ENCODE results near the gene CTSO.

- TF ChIP-seq, protein P1, sequence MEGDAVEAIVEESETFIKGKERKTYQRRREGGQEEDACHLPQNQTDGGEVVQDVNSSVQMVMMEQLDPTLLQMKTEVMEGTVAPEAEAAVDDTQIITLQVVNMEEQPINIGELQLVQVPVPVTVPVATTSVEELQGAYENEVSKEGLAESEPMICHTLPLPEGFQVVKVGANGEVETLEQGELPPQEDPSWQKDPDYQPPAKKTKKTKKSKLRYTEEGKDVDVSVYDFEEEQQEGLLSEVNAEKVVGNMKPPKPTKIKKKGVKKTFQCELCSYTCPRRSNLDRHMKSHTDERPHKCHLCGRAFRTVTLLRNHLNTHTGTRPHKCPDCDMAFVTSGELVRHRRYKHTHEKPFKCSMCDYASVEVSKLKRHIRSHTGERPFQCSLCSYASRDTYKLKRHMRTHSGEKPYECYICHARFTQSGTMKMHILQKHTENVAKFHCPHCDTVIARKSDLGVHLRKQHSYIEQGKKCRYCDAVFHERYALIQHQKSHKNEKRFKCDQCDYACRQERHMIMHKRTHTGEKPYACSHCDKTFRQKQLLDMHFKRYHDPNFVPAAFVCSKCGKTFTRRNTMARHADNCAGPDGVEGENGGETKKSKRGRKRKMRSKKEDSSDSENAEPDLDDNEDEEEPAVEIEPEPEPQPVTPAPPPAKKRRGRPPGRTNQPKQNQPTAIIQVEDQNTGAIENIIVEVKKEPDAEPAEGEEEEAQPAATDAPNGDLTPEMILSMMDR (IDR thresholded peaks at IDR 0.05 in 4 of 5, conservative IDR thresholded peaks at IDR 0.05 in 1 of 5), result no peak
- TF ChIP-seq POLR2A (IDR thresholded peaks at IDR 0.05), result no peak
Observed at GRCh38 chr4:155954939-155955338, 1.3 kb upstream of the CTSO start.

All from gastrocnemius medialis (tissue), 4 donors.